GM12892 (cell line): ENCODE data around the gene ZNF219.

Source experiments
- POLR2A ChIP-seq: IDR thresholded peaks from 2 replicates; pipeline ENCODE4 v1.6.1; 2011; ENCODE audit warnings: low read depth, low read length, control low read depth
- POLR2AphosphoS5 ChIP-seq: IDR thresholded peaks from 2 replicates; pipeline ENCODE4 v1.6.1; 2011; ENCODE audit warnings: low read depth, low read length, control low read depth
- TAF1 ChIP-seq: IDR thresholded peaks from 2 replicates; pipeline ENCODE4 v1.6.1; 2011; ENCODE audit warnings: low read depth, mild to moderate bottlenecking, control low read depth, low read length, borderline replicate concordance

DNA sequence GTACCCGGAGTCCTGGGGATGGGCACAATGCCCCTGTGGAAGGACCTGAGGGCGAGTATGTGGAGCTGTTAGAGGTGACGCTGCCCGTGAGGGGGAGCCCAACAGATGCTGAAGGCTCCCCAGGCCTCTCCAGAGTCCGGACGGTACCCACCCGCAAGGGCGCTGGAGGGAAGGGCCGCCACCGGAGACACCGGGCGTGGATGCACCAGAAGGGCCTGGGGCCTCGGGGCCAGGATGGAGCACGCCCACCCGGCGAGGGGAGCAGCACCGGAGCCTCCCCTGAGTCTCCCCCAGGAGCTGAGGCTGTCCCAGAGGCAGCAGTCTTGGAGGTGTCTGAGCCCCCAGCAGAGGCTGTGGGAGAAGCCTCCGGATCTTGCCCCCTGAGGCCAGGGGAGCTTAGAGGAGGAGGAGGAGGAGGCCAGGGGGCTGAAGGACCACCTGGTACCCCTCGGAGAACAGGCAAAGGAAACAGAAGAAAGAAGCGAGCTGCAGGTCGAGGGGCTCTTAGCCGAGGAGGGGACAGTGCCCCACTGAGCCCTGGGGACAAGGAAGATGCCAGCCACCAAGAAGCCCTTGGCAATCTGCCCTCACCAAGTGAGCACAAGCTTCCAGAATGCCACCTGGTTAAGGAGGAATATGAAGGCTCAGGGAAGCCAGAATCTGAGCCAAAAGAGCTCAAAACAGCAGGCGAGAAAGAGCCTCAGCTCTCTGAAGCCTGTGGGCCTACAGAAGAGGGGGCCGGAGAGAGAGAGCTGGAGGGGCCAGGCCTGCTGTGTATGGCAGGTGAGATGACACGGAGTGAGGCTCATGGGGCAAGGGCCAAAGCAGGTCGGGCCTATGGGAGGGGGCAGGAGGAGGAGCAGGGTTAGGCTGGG is 23.8 kb downstream of the ZNF219 start:
- TF ChIP-seq TAF1 (no peak), POLR2AphosphoS5 (no peak), POLR2A (no peak)
